Measurements from ENCODE around the gene NRSN2.
"Not testable (repeated sequence)": the region's sequence is repeated elsewhere in the genome, so short reads cannot be mapped to it uniquely, and the experiment has no call there.

Gene NRSN2

GRCh38 chr20:391041-391711 is 44.3 kb downstream of the NRSN2 start:
- Histone ChIP-seq H3F3A (ENCODE audit: low read depth) (no peaks in the 10 kb centered on the region), H4K20me1 (ENCODE audit: insufficient read depth, low read length, poor library complexity, severe bottlenecking) (peaks cover 4% of the 10 kb centered on the region), H3K4me1 (ENCODE audit: insufficient read depth, low read length, poor library complexity, severe bottlenecking) (no peaks in the 10 kb centered on the region), H3K79me2 (ENCODE audit: insufficient read depth, low read length) (peaks cover 2% of the 10 kb centered on the region; the same call in 1 of the 2 replicates), H3K4me3 (ENCODE audit: low read length, poor library complexity, severe bottlenecking) (no peak overlapping the region), H3K9me3 (ENCODE audit: insufficient read depth, low read depth, low read length) (no peaks in the 10 kb centered on the region), H3K27me3 (ENCODE audit: insufficient read depth, low read length, poor library complexity, severe bottlenecking) (no peaks in the 10 kb centered on the region), H3K36me3 (ENCODE audit: insufficient read depth, low read length) (peaks cover 59% of the 10 kb centered on the region; the same call in 1 of the 2 replicates), H3K4me2 (ENCODE audit: low read depth, low read length, poor library complexity, severe bottlenecking) (no peak overlapping the region), H2AFZ (ENCODE audit: low read length) (no peak overlapping the region), H3K9me2 (replicated peaks; ENCODE audit: low read depth, low read length) (no peaks in the 10 kb centered on the region), H3K9ac (ENCODE audit: low read depth, low read length, poor library complexity, severe bottlenecking) (no peak overlapping the region)
- TF ChIP-seq EZH2phosphoT487 (IDR thresholded peaks at IDR 0.05; ENCODE audit: borderline replicate concordance) (no peak), CTCF (conservative IDR thresholded peaks at IDR 0.05; ENCODE audit: low read length) (no peak)

GRCh38 chr20:393296-393695 is 46.4 kb downstream of the NRSN2 start:
- H3K79me2 ChIP-seq (ENCODE audit: insufficient read depth, low read length); H3K4me2 ChIP-seq (ENCODE audit: low read depth, low read length, poor library complexity, severe bottlenecking); H3K27me3 ChIP-seq (ENCODE audit: insufficient read depth, low read length, poor library complexity, severe bottlenecking); H2AFZ ChIP-seq (ENCODE audit: low read length); H3K9me2 ChIP-seq (replicated peaks; ENCODE audit: low read depth, low read length); H3K9ac ChIP-seq (ENCODE audit: low read depth, low read length, poor library complexity, severe bottlenecking); H3K4me3 ChIP-seq (ENCODE audit: low read length, poor library complexity, severe bottlenecking); H3K4me1 ChIP-seq (ENCODE audit: insufficient read depth, low read length, poor library complexity, severe bottlenecking); H4K20me1 ChIP-seq (ENCODE audit: insufficient read depth, low read length, poor library complexity, severe bottlenecking); H3K9me3 ChIP-seq (ENCODE audit: insufficient read depth, low read depth, low read length); H3F3A ChIP-seq (ENCODE audit: low read depth): not testable (repeated sequence)
- peaks cover 71% of the 10 kb centered on the region; the same call in 1 of the 2 replicates for H3K36me3 ChIP-seq (ENCODE audit: insufficient read depth, low read length)

- Histone ChIP-seq H3K79me2 (ENCODE audit: insufficient read depth, low read length) (no peaks in the 10 kb centered on the region), H3K9ac (ENCODE audit: low read depth, low read length, poor library complexity, severe bottlenecking) (no peak overlapping the region), H2AFZ (ENCODE audit: low read length) (no peak overlapping the region), H3K9me3 (ENCODE audit: insufficient read depth, low read depth, low read length) (no peaks in the 10 kb centered on the region), H4K20me1 (ENCODE audit: insufficient read depth, low read length, poor library complexity, severe bottlenecking) (no peaks in the 10 kb centered on the region), H3K4me1 (ENCODE audit: insufficient read depth, low read length, poor library complexity, severe bottlenecking) (peaks cover 13% of the 10 kb centered on the region), H3F3A (ENCODE audit: low read depth) (no peaks in the 10 kb centered on the region), H3K4me2 (ENCODE audit: low read depth, low read length, poor library complexity, severe bottlenecking) (no peak overlapping the region), H3K4me3 (ENCODE audit: low read length, poor library complexity, severe bottlenecking) (no peak overlapping the region), H3K27me3 (ENCODE audit: insufficient read depth, low read length, poor library complexity, severe bottlenecking) (no peaks in the 10 kb centered on the region), H3K36me3 (ENCODE audit: insufficient read depth, low read length) (peaks cover 57% of the 10 kb centered on the region; the same call in 1 of the 2 replicates), H3K9me2 (replicated peaks; ENCODE audit: low read depth, low read length) (no peaks in the 10 kb centered on the region)
- TF ChIP-seq EZH2phosphoT487 (IDR thresholded peaks at IDR 0.05; ENCODE audit: borderline replicate concordance) (no peak), CTCF (conservative IDR thresholded peaks at IDR 0.05; ENCODE audit: low read length) (no peak)
These were observed 49.3 kb downstream of the NRSN2 start for GRCh38 chr20:396252-396618.

Data from Loucy (cell line).